ENCODE results near the gene GRIK5.

Gene GRIK5

DNA sequence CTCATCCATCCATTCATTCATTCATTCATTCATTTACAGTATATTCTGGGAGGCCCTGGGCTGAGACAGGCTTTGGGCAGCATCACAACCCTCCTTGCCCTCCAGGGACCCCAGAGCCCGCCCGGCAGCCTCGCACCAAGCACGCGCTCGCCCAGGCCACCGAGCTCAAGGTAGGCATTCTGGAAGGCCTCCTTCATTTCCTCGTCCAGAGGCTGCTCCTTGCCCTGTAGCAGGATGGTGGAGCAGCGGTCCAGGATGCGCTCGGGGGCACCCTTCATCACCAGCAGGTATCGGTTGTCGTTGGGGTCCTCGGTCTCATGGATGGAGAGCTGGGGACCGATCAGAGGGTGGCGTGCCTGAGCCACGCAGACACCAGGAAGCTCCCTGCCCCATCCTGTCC lies 91.5 kb downstream of the GRIK5 start:
- TF ChIP-seq CTCF (conservative IDR thresholded peaks at IDR 0.05) (no peak), ZFX (IDR thresholded peaks at IDR 0.05) (no peak)

DNA sequence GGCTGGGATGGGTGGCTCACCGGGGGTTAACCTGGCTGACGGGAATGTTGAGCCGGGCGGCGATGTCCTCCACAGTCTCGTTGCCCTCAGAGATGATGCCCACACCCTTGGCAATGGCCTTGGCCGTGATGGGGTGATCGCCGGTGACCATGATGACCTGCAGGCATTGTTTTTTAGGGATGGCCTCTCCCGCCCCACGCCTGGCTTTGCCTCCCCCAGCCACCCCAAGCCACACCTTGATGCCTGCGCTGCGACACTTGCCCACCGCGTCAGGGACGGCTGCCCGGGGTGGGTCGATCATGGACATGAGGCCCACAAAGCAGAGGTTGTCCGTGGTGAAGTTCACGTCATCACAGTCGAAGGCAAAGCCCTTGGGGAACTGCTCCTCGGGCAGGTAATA lies 92.1 kb downstream of the GRIK5 start:
- TF ChIP-seq CTCF (conservative IDR thresholded peaks at IDR 0.05) (no peak), ZFX (IDR thresholded peaks at IDR 0.05) (no peak)
- H3K27ac ChIP-seq, result no peak overlapping the region

More for the DNA sequence above, 91.5 kb downstream of the GRIK5 start:
- H3K27ac ChIP-seq, result no peak overlapping the region

GRCh38 chr19:41974652-41975051 lies 95.4 kb downstream of the GRIK5 start:
- no peak overlapping the region for H3K27ac ChIP-seq
- TF ChIP-seq CTCF (conservative IDR thresholded peaks at IDR 0.05), result no peak
- no peak for TF ChIP-seq ZFX (IDR thresholded peaks at IDR 0.05)

- H3K27ac ChIP-seq, result no peak overlapping the region
- TF ChIP-seq ZFX (IDR thresholded peaks at IDR 0.05), result no peak
Measured at GRCh38 chr19:41971363-41971762, 98.6 kb downstream of the GRIK5 start.

DNA sequence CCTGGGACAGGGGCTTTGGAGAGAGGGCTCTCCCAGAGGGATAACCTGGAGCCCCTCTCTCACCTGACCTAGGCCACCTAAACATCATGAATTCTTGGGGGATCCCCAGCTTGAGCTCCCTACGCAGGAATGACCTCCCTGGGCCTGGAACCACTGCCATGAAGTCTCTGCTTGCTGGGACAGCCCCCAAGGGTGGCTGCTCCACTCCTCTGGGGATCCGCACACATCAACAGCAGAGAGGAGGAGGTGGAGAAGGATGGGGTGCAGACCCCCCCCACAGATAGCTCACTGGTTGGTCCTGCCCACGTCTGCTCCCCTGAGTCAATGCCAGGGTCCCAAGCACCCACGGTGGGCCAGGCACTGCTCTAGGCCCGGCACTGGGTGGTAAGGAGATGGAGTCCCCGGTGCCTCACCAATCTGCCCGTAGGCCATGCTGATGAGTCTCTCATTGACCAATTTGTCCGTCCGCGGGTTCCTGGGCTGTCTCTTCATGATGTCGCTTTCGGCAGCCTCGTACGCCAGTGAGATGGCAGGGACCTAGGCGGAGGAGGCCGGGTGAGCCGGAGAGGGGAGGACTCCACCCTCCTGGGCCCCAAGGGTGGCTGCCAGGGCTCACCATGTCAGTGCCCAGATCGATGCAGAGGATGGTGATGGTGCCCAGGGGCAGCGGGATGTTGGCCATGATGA lies 100.1 kb downstream of the GRIK5 start:
- TF ChIP-seq CTCF (conservative IDR thresholded peaks at IDR 0.05) (no peak), ZFX (IDR thresholded peaks at IDR 0.05) (no peak)
- H3K27ac ChIP-seq, result no peak overlapping the region

DNA sequence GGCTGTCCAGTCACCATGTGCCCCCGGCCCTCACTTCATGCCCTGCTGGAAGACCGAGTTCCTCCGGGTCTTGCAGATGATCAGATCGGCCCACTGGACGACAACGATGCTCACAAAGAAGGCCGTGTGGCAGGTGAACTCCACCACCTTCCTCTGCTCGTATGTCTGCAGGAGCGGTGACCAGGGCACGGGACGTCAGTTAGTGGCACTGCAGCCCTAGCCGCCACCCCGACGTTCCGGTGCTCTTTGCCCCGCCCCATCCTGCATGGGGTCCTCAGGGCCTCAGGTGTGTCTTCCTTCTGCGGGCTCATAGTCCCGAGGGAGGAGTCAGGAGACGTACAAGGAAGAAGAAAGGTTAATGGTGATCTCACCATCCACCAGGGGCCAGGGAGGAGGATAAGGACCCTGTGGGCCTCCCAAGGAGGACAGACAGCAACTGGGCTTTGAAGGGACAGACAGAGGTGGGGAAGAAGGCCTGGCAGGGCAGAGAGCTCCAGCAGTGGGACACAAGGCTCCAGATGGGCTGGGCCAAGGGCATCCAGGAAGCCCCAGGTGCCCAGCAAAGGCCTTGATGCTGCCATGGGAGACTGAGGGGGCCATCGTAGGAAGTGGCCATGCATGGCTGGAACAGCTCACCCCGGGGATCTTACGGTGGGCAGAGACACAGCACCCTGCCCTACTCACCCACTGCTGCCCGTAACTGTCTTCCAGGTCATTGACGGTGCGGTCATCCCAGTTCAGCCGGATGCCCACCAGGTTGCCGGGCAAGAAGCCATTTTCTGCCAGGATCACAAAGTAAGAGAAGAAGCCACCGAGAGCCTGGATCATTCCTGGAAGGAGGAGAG lies 101.0 kb downstream of the GRIK5 start:
- TF ChIP-seq ZFX (IDR thresholded peaks at IDR 0.05) (no peak), CTCF (conservative IDR thresholded peaks at IDR 0.05) (no peak)
- H3K27ac ChIP-seq, result no peak overlapping the region

- TF ChIP-seq CTCF (conservative IDR thresholded peaks at IDR 0.05) (no peak), ZFX (IDR thresholded peaks at IDR 0.05) (no peak)
Measured at GRCh38 chr19:41967054-41967783, 102.8 kb downstream of the GRIK5 start.

More at GRCh38 chr19:41967054-41967783, 102.8 kb downstream of the GRIK5 start:
- no peak overlapping the region for H3K27ac ChIP-seq
